Esophagus muscularis mucosa (tissue), 4 donors: ENCODE measurements around the gene EMSY. TPM values are rescaled to one million over a fixed set of nuclear protein-coding genes. Genes with fewer than 3 reads are reported as not detected.

Experiments used
- DNase-seq: peaks from one replicate; pipeline ENCODE4 v3.0.0-alpha.2; 2017; ENCODE audit errors: extremely low spot score
- H3K27ac ChIP-seq, 4 donors: fragments of 200-600 bp; sonication (generic); replicated peaks in 1 of 4; 1 replicate in 3 of 4; 2 replicates in 1 of 4; pipeline ENCODE4 v1.5.1; 2016 to 2019; ENCODE audit warnings: mild to moderate bottlenecking in 1 of 4
- H3K27me3 ChIP-seq, 4 donors: fragments of 200-600 bp; sonication (generic); one replicate each; pipeline versions ENCODE4 v1.5.1 to v1.6.0; 2016 to 2019
- H3K36me3 ChIP-seq, 4 donors: fragments of 200-600 bp; sonication (generic); one replicate each; pipeline ENCODE4 v1.5.1; 2016 to 2019
- H3K4me1 ChIP-seq, 4 donors: fragments of 200-600 bp; sonication (generic); one replicate each; pipeline ENCODE4 v1.5.1; 2016 to 2019
- H3K4me3 ChIP-seq, 4 donors: fragments of 200-600 bp; sonication (generic); 1 replicate in 2 of 4; 2 replicates in 2 of 4; pipeline ENCODE4 v1.5.1; 2016 to 2019; ENCODE audit warnings: mild to moderate bottlenecking in 4 of 4, moderate library complexity in 1 of 4
- H3K9me3 ChIP-seq, 4 donors: fragments of 200-600 bp; sonication (generic); 1 replicate in 3 of 4; 2 replicates in 1 of 4; pipeline ENCODE4 v1.5.1; 2016 to 2019
- CTCF ChIP-seq, 3 experiments: fragments of 200-600 bp in 2 of 3; fragments of 450-650 bp in 1 of 3; sonication (generic) in 2 of 3; IDR thresholded peaks; one replicate each; pipeline ENCODE4 v1.5.1; 2017 to 2019; ENCODE audit warnings: antibody characterized with exemption in 3 of 3, mild to moderate bottlenecking in 2 of 3, moderate library complexity in 1 of 3
- EP300 ChIP-seq: sonication (generic); formaldehyde crosslinking; IDR thresholded peaks from one replicate; pipeline ENCODE4 v1.6.1; 2017; ENCODE audit warnings: antibody characterized with exemption
- POLR2A ChIP-seq: fragments of 450-650 bp; IDR thresholded peaks from one replicate; pipeline ENCODE4 v1.6.1; 2017; ENCODE audit warnings: antibody characterized with exemption, moderate library complexity, mild to moderate bottlenecking, low read depth
- POLR2AphosphoS5 ChIP-seq, 2 donors: sonication (generic); formaldehyde crosslinking; IDR thresholded peaks; one replicate each; pipeline ENCODE4 v1.6.1; 2017; ENCODE audit warnings: antibody characterized with exemption in 2 of 2
- WGBS: methylation state at CpG from one replicate; pipeline ENCODE4 v1.1.5; 2018; 5-methylcytosine and 5-hydroxymethylcytosine counted together
- intact Hi-C: fragments of 100-400 bp; cut with DNase I; formaldehyde crosslinking; loops from one replicate; pipeline ENCODE4 v1.15.1; 2023
- total RNA-seq, 4 donors: library from RNA; depleted of rRNA; stranded (reverse); fragments of >200 nt; gene quantifications; one replicate each; pipeline versions ENCODE4 v1.1.0 to v1.2.1, GENCODE V29; 2016

Gene EMSY
- total RNA-seq, 4 donors from 2014 or later, result 17.1 to 34.6 (median 27.6) TPM

- H3K4me3 ChIP-seq, result no peak overlapping the region
- intact Hi-C loops, result no loop called here
- H3K27ac ChIP-seq, result no peak overlapping the region
- H3K4me1 ChIP-seq, result no peaks in the 10 kb centered on the region
- no peaks in the 10 kb centered on the region for H3K9me3 ChIP-seq
- no peak for TF ChIP-seq EP300
- TF ChIP-seq POLR2A, result no peak
- no peak for TF ChIP-seq POLR2AphosphoS5 (IDR thresholded peaks at IDR 0.05)
- no peak for TF ChIP-seq CTCF (IDR thresholded peaks at IDR 0.05)
- H3K36me3 ChIP-seq, result peaks cover 4 to 35% (median 31%) of the 10 kb centered on the region in 4 donors
- no peaks in the 10 kb centered on the region for H3K27me3 ChIP-seq
- 93% methylated on average over 3 of the region's 3 CpGs for WGBS
- DNase-seq, result no peak
Measured at GRCh38 chr11:76480241-76480640, 35.4 kb downstream of the EMSY start.

- TF ChIP-seq EP300 (no peak), POLR2AphosphoS5 (IDR thresholded peaks at IDR 0.05) (no peak), CTCF (IDR thresholded peaks at IDR 0.05) (no peak), POLR2A (no peak)
- H3K4me3 ChIP-seq, result no peak overlapping the region
- H3K36me3 ChIP-seq, result peaks cover 6 to 46% (median 33%) of the 10 kb centered on the region in 4 donors
- 91% methylated on average over 5 of the region's 5 CpGs for WGBS
- DNase-seq, result no peak
- intact Hi-C loops, result no loop called here
- no peaks in the 10 kb centered on the region for H3K9me3 ChIP-seq
- H3K4me1 ChIP-seq, result no peaks in the 10 kb centered on the region
- no peaks in the 10 kb centered on the region for H3K27me3 ChIP-seq
- H3K27ac ChIP-seq, result no peak overlapping the region
Measured at GRCh38 chr11:76491644-76492043, 46.8 kb downstream of the EMSY start.

- no peaks in the 10 kb centered on the region for H3K9me3 ChIP-seq
- no peaks in the 10 kb centered on the region for H3K27me3 ChIP-seq
- no peaks in the 10 kb centered on the region for H3K4me1 ChIP-seq
- DNase-seq, result no peak
- 90% methylated on average over 5 of the region's 12 CpGs for WGBS
- H3K4me3 ChIP-seq, result no peak overlapping the region
- no peak overlapping the region for H3K27ac ChIP-seq
- H3K36me3 ChIP-seq, result peaks cover 9 to 59% (median 34%) of the 10 kb centered on the region in 4 donors
- intact Hi-C loops, result no loop called here
- TF ChIP-seq CTCF (IDR thresholded peaks at IDR 0.05) (no peak), POLR2A (no peak), POLR2AphosphoS5 (IDR thresholded peaks at IDR 0.05) (no peak), EP300 (no peak)
Measured at GRCh38 chr11:76493040-76493439, 48.2 kb downstream of the EMSY start.

- peaks cover 9 to 67% (median 34%) of the 10 kb centered on the region in 4 donors for H3K36me3 ChIP-seq
- intact Hi-C loops, result no loop called here
- WGBS, result 94% methylated on average over 25 of the region's 25 CpGs
- TF ChIP-seq POLR2AphosphoS5 (IDR thresholded peaks at IDR 0.05) (no peak), CTCF (IDR thresholded peaks at IDR 0.05) (no peak), POLR2A (no peak), EP300 (no peak)
- H3K4me1 ChIP-seq, result no peaks in the 10 kb centered on the region
- no peak overlapping the region for H3K4me3 ChIP-seq
- H3K27me3 ChIP-seq, result no peaks in the 10 kb centered on the region
- H3K9me3 ChIP-seq, result no peaks in the 10 kb centered on the region
- H3K27ac ChIP-seq, result no peak overlapping the region
- no peak for DNase-seq
Measured at GRCh38 chr11:76493626-76494539, 49.1 kb downstream of the EMSY start.
